ENCODE data around the gene RPL37A.

DNA sequence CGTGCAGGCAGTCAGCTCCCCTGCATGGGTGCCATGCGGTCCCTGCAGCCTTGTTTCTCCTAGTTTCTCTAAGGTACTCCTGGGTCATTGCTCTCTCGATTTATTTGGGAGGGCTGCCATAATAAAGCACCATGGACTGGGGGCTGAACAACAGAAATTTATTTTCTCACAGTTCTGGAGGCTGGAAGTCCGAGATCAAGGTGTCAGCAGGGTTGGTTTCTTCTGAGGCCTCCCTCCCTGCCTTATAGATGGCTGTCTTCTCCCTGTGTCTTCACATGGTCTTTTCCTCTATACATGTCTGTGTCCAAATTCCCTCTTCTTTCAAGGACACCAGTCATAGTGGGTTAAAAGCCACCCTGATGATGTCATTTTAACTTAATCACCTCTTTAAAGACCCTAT lies 40.5 kb downstream of the RPL37A start:
- TF ChIP-seq POLR2A (IDR thresholded peaks at IDR 0.05) (no peak), POLR2AphosphoS5 (IDR thresholded peaks at IDR 0.05) (no peak)
